Astrocyte (in vitro differentiated cells and primary cell): Measurements from ENCODE around the gene PDK2. TPM values are rescaled to one million over a fixed set of nuclear protein-coding genes. Genes with fewer than 3 reads are reported as not detected.
A peak's percentile ranks its signal among the peaks of the same experiment; 100 is the strongest.

Experiments
- DNase-seq: peaks from one replicate; pipeline ENCODE4 v3.0.0-alpha.2; 2010; ENCODE audit warnings: low read depth
- FAIRE-seq: peaks from 2 replicates; lab custom pipeline; 2011; peaks lifted over from hg19 to GRCh38; lab: Jason Lieb, UNC
- H2AFZ ChIP-seq: 2 replicates; pipeline ENCODE4 v1.6.0; 2012; ENCODE audit warnings: low read depth, low read length, inconsistent platforms
- H3K27ac ChIP-seq: 2 replicates; pipeline ENCODE4 v1.5.1; 2011; ENCODE audit warnings: low read depth, low read length, inconsistent platforms
- H3K27me3 ChIP-seq: 2 replicates; pipeline ENCODE4 v1.6.0; 2011; ENCODE audit warnings: low read length, inconsistent platforms; ENCODE audit not compliant: insufficient read depth
- H3K36me3 ChIP-seq: 2 replicates; pipeline ENCODE4 v1.5.1; 2011; ENCODE audit warnings: low read length, inconsistent platforms; ENCODE audit not compliant: insufficient read depth
- H3K4me1 ChIP-seq: 2 replicates; pipeline ENCODE4 v1.5.1; 2011; ENCODE audit warnings: low read length, inconsistent platforms; ENCODE audit not compliant: insufficient read depth
- H3K4me2 ChIP-seq: 2 replicates; pipeline ENCODE4 v1.6.0; 2012; ENCODE audit warnings: low read length, inconsistent platforms
- H3K4me3 ChIP-seq: 2 replicates; pipeline ENCODE4 v1.5.1; 2011; ENCODE audit warnings: low read depth, mild to moderate bottlenecking, low read length, inconsistent platforms; ENCODE audit not compliant: insufficient read depth
- H3K79me2 ChIP-seq: 2 replicates; pipeline ENCODE4 v1.6.0; 2012; ENCODE audit warnings: mild to moderate bottlenecking, low read length, inconsistent platforms; ENCODE audit not compliant: insufficient read depth
- H3K9ac ChIP-seq: 2 replicates; pipeline ENCODE4 v1.6.0; 2012; ENCODE audit warnings: mild to moderate bottlenecking, low read length, inconsistent platforms
- H3K9me3 ChIP-seq: 2 replicates; pipeline ENCODE4 v1.5.1; 2012; ENCODE audit warnings: low read depth, mild to moderate bottlenecking, low read length, inconsistent platforms; ENCODE audit not compliant: insufficient read depth
- H4K20me1 ChIP-seq: 2 replicates; pipeline ENCODE4 v1.6.0; 2012; ENCODE audit warnings: low read length, inconsistent platforms; ENCODE audit not compliant: insufficient read depth
- H3K27ac Mint-ChIP-seq: one replicate; pipeline ENCODE4 v1.8.0; 2021; ENCODE audit warnings: mild to moderate bottlenecking, mixed read lengths; ENCODE audit not compliant: unreplicated experiment
- H3K27me3 Mint-ChIP-seq: one replicate; pipeline ENCODE4 v1.8.0; 2021; ENCODE audit warnings: low read depth, mixed read lengths; ENCODE audit not compliant: unreplicated experiment
- H3K36me3 Mint-ChIP-seq: one replicate; pipeline ENCODE4 v1.8.0; 2021; ENCODE audit warnings: low read depth, mixed read lengths; ENCODE audit not compliant: unreplicated experiment
- H3K4me1 Mint-ChIP-seq: one replicate; pipeline ENCODE4 v1.8.0; 2021; ENCODE audit warnings: low read depth, mixed read lengths; ENCODE audit not compliant: unreplicated experiment
- H3K4me3 Mint-ChIP-seq: one replicate; pipeline ENCODE4 v1.8.0; 2021; ENCODE audit warnings: mild to moderate bottlenecking, moderate library complexity, mixed read lengths; ENCODE audit not compliant: unreplicated experiment
- H3K9me3 Mint-ChIP-seq: one replicate; pipeline ENCODE4 v1.8.0; 2021; ENCODE audit warnings: mild to moderate bottlenecking, mixed read lengths; ENCODE audit not compliant: unreplicated experiment
- CTCF ChIP-seq: IDR thresholded peaks from 2 replicates; pipeline ENCODE4 v1.5.1; 2011; ENCODE audit warnings: low read depth, mild to moderate bottlenecking, inconsistent platforms, low read length, moderate library complexity; ENCODE audit not compliant: insufficient read depth
- EZH2 ChIP-seq: IDR thresholded peaks from 2 replicates; pipeline ENCODE4 v1.6.1; 2012; ENCODE audit warnings: mild to moderate bottlenecking, low read length, inconsistent platforms; ENCODE audit not compliant: insufficient read depth
- total RNA-seq: library from RNA; stranded (reverse); gene quantifications from 2 replicates; pipeline ENCODE4 v1.2.1, GENCODE V29; 2021

PDK2 gene
- total RNA-seq, 1 donor from 2014 or later = 25.8 TPM

- no peaks in the 10 kb centered on the region for H3K9me3 Mint-ChIP-seq
- peak overlapping the region; percentile 86 for H3K9ac ChIP-seq
- H3K27ac ChIP-seq = peak overlapping the region; percentile 96
- H4K20me1 ChIP-seq = peaks cover 16% of the 10 kb centered on the region
- H3K4me1 ChIP-seq = peaks cover 67% of the 10 kb centered on the region
- peak overlapping the region; percentile 16 for H3K4me3 Mint-ChIP-seq
- no peaks in the 10 kb centered on the region for H3K27me3 ChIP-seq
- H3K36me3 ChIP-seq = peaks cover 27% of the 10 kb centered on the region
- H3K79me2 ChIP-seq = peaks cover 91% of the 10 kb centered on the region
- no peaks in the 10 kb centered on the region for H3K27me3 Mint-ChIP-seq
- H3K4me3 ChIP-seq = no peak overlapping the region
- TF ChIP-seq CTCF (no peak), EZH2 (no peak)
- peak; percentile 88 for FAIRE-seq
- H3K36me3 Mint-ChIP-seq = peaks cover 21% of the 10 kb centered on the region
- no peaks in the 10 kb centered on the region for H3K9me3 ChIP-seq
- peak overlapping the region; percentile 74 for H3K4me2 ChIP-seq
- H3K27ac Mint-ChIP-seq = peak overlapping the region; percentile 91
- H2AFZ ChIP-seq = no peak overlapping the region
- DNase-seq = no peak
- H3K4me1 Mint-ChIP-seq = peaks cover 54% of the 10 kb centered on the region
Measured at GRCh38 chr17:50065056-50065455, 30.1 kb upstream of the PDK2 start.

- Histone ChIP-seq H4K20me1 (peaks cover 23% of the 10 kb centered on the region), H3K4me3 (no peak overlapping the region), H3K27ac (peak overlapping the region; percentile 13), H3K27me3 (no peaks in the 10 kb centered on the region), H3K9ac (peak overlapping the region; percentile 38), H3K79me2 (peaks cover 89% of the 10 kb centered on the region), H2AFZ (no peak overlapping the region), H3K9me3 (no peaks in the 10 kb centered on the region), H3K4me1 (peaks cover 48% of the 10 kb centered on the region), H3K36me3 (peaks cover 41% of the 10 kb centered on the region), H3K4me2 (no peak overlapping the region)
- no peak for TF ChIP-seq EZH2
- no peak for TF ChIP-seq CTCF
- peaks cover 43% of the 10 kb centered on the region for H3K4me1 Mint-ChIP-seq
- no peak for DNase-seq
- H3K27ac Mint-ChIP-seq = peak overlapping the region; percentile 85
- FAIRE-seq = no peak
- H3K9me3 Mint-ChIP-seq = peaks cover 2% of the 10 kb centered on the region
- H3K36me3 Mint-ChIP-seq = peaks cover 27% of the 10 kb centered on the region
- no peak overlapping the region for H3K4me3 Mint-ChIP-seq
- H3K27me3 Mint-ChIP-seq = no peaks in the 10 kb centered on the region
Measured at GRCh38 chr17:50066995-50067394, 28.2 kb upstream of the PDK2 start.

GRCh38 chr17:50067996-50068395 is 27.2 kb upstream of the PDK2 start:
- Histone ChIP-seq H3K9me3 (no peaks in the 10 kb centered on the region), H3K4me1 (peaks cover 38% of the 10 kb centered on the region), H2AFZ (no peak overlapping the region), H3K4me2 (no peak overlapping the region), H3K79me2 (peaks cover 86% of the 10 kb centered on the region), H3K9ac (no peak overlapping the region), H3K36me3 (peaks cover 45% of the 10 kb centered on the region), H4K20me1 (peaks cover 31% of the 10 kb centered on the region), H3K4me3 (no peak overlapping the region), H3K27me3 (no peaks in the 10 kb centered on the region), H3K27ac (no peak overlapping the region)
- DNase-seq (no peak), FAIRE-seq (no peak)
- no peak overlapping the region for H3K27ac Mint-ChIP-seq
- TF ChIP-seq EZH2 = no peak
- no peak for TF ChIP-seq CTCF
- peaks cover 2% of the 10 kb centered on the region for H3K9me3 Mint-ChIP-seq
- no peaks in the 10 kb centered on the region for H3K27me3 Mint-ChIP-seq
- peaks cover 30% of the 10 kb centered on the region for H3K36me3 Mint-ChIP-seq
- H3K4me1 Mint-ChIP-seq = peaks cover 46% of the 10 kb centered on the region
- no peak overlapping the region for H3K4me3 Mint-ChIP-seq
